GM10266 (cell line): ENCODE measurements around the gene KNOP1.
"Not testable (repeated sequence)": the region's sequence is repeated elsewhere in the genome, so short reads cannot be mapped to it uniquely, and the experiment has no call there.

Experiments used
- DNase-seq: peaks from one replicate; pipeline ENCODE4 v3.0.0; 2012; ENCODE audit errors: extremely low spot score
- TF ChIP-seq, protein P1 (sequence below): IDR thresholded peaks from 2 replicates; pipeline ENCODE4 v1.5.1; 2012; ENCODE audit warnings: mild to moderate bottlenecking, low read depth; ENCODE audit not compliant: control insufficient read depth, insufficient read depth; ENCODE audit errors: missing control alignments

Gene KNOP1

DNA sequence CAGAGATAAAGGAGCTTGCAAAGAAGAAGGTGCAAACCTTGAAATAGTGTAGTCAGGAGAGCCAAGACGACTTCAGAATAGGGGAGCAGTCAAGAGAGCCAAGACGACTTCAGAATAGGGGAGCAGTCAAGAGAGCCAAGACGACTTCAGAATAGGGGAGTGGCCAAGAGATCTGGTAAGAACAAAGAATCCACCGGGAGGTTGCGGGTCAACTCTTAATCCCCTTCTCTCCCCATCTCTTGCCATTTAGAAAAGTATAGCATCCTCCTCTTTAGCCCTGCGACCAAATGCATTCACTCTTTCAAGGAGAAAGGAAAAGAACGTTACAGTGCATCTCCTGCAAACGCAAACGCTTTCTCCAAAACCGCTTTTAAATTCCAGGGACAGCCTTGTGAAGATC, 713 bp downstream of the KNOP1 start:
- no peak for DNase-seq
- TF ChIP-seq, protein P1, sequence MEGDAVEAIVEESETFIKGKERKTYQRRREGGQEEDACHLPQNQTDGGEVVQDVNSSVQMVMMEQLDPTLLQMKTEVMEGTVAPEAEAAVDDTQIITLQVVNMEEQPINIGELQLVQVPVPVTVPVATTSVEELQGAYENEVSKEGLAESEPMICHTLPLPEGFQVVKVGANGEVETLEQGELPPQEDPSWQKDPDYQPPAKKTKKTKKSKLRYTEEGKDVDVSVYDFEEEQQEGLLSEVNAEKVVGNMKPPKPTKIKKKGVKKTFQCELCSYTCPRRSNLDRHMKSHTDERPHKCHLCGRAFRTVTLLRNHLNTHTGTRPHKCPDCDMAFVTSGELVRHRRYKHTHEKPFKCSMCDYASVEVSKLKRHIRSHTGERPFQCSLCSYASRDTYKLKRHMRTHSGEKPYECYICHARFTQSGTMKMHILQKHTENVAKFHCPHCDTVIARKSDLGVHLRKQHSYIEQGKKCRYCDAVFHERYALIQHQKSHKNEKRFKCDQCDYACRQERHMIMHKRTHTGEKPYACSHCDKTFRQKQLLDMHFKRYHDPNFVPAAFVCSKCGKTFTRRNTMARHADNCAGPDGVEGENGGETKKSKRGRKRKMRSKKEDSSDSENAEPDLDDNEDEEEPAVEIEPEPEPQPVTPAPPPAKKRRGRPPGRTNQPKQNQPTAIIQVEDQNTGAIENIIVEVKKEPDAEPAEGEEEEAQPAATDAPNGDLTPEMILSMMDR = no peak

DNA sequence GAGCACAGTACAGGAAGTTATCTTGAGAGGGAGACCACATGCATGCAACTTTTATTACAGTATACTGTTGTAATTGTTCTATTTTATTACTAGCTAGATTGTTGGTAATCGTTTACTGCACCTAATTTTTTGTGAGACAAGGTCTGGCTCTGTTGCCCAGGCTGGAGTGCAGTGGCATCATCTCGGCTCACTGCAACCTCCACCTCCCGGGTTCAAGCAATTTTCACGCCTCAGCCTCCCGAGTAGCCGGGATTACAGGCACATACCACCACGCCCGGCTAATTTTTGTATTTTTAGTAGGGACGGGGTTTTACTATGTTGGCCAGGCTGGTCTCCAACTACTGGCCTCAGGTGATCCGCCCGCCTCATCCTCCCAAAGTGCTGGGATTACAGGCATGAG, 1.3 kb downstream of the KNOP1 start:
- DNase-seq = not testable (repeated sequence)

DNA sequence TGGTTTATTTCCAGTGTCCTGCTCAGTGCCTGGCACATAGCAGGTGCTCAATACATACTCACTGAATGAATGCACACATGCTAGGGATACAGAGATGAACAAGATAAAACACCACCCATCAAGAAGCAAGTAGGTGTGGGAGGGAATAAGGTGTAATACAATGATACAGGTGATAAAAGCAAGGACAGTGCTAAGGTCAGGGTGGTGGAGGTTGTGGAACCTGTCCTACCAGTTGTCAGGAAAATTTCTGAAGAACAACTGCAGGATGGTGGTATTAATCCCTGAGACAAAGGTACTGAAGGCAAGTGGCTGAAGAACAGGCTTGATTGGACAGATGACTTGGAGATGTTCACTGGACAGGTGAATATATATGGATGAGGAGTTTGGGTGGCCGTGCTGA, 1.8 kb downstream of the KNOP1 start:
- no peak for DNase-seq
- TF ChIP-seq, protein P1 = no peak

DNA sequence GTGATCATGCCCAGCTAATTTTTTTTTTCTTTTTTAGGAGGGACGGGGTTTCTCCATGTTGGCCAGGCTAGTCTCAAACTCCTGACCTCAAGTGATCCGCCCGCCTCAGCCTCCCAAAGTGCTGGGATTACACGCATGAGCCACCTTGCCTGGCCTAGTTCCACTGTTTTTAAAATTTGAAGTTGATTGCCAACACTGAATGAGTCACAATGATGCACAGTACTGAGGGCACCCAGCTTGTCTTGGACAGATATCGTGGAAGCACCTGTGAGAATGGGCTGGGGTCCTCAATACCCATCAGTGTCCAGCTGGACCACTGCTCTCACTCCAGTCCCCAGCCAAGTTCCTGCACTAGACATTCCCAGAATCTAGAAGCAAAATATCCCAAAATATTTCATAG, 2.5 kb downstream of the KNOP1 start:
- no peak for DNase-seq
- TF ChIP-seq, protein P1 = no peak

DNA sequence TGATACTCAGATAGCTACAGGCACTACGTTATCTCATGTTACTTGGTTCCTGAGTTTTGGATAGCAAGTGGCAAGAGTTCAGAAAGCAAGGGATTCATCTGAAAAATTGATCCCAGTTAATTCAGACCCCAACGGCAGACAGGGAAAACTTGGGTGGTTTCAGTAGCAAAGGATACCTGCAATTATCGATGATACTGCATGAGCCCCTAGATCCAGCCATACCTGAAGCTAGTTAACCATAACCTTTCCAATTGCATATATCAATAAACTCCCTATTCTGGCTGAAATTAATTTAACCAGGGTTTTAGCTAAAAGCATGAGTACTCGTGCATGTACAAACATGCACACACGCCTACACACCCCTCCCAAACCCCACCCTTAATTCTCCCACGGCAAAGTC, 4.3 kb downstream of the KNOP1 start:
- TF ChIP-seq, protein P1 = no peak
- DNase-seq = no peak

DNA sequence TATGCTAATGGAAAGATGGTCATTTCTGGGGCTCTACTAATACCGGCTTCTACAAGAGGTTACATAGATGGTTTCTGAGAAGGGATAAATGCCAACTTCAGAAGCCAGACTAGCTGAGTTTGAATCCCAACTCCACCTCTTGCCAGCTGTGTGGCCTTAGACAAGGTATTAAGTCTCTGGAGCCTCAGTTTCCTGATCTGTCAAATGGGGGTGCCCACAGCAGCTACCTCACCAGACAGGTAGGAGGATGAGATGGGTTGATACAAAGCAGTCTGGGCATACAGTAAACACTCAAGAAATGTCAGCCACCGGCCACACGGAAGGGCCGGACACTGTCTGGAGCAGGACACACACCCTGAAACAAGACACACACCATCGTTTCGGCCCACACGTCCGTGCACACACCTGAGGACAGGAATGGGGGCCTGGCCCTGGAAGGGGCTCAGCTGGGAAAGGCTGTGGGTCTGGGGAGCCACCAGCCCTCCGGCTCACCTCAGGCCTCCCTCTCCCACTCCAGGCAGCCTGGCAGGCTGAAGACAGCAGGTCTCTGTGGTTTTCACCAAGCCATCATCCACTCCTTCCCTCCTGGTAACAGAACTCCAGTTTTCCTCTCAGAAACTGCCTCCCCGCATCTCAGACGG, 5.5 kb downstream of the KNOP1 start:
- TF ChIP-seq, protein P1 = no peak
- no peak for DNase-seq

DNA sequence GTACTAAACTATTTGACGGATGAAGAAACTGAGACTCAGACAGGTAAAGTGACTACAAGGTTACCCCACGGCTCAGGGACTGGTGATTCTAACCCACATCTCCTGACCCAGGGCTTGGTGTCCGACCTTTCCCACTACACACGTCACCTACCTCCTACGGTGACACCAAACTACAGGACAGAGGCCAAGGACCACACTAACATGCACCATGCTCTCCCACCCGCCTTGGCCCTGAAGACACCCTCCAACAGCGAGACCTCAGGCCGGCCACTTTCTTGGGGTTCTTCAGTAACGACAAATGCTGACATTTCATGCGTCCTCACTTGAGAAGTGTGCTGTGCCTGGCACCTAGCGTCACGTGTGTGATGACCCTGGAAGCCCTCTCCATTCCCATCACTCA, 6.4 kb downstream of the KNOP1 start:
- TF ChIP-seq, protein P1 = no peak
- no peak for DNase-seq

DNA sequence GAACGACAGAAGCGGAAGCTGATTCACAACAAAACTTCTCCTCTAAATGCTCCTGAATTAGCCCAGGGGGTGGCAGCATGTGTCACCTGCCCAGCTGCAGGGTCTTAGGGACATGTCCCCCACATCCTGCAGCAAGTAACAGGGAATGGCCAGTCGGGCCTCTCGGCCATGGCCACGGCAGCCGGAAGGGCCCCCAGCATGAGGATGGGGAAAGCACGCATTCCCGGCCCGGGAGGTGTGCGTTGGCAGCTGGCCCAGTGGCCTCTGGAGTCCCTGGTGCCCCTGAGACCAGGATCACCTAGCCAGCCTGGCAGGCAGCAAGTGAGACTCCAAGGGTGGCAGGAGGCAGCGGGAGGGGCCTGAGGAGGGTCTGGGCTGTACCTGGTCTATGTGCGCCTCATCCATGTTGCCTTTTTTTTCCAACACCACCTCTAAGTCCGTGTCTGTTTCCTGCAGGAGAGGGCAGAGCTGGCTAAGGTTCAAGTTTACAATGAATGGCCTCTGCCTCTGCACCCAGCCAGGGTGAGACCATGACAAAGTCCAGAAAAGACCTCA, 7.0 kb downstream of the KNOP1 start:
- DNase-seq = no peak
- TF ChIP-seq, protein P1 = no peak
